IMR-90 (cell line): Measurements from ENCODE around the gene DNAH9. TPM values are rescaled to one million over a fixed set of nuclear protein-coding genes. Genes with fewer than 3 reads are reported as not detected.

Experiments used
- ATAC-seq: fragments of 200-7000 bp; cut with Tn5 transposase; 2 replicates; pipeline ENCODE4 v1.9.1; 2020; ENCODE audit warnings: low read depth, mild to moderate bottlenecking, moderate library complexity
- BruUV-seq: library from RNA; stranded (reverse); fragments of 400-500 nt; replicated peaks from 2 replicates; lab custom pipeline; 2021; lab: Mats Ljungman, UMichigan
- CTCF ChIA-PET: fragments of 300-600 bp; formaldehyde crosslinking; extraction: SDS; loops from one replicate; lab custom pipeline; 2021; ENCODE audit warnings: antibody characterized with exemption; lab: Yijun Ruan, JAX
- POLR2A ChIA-PET: fragments of 300-600 bp; sonication (Branson Sonifier 250); formaldehyde crosslinking; loops from one replicate; lab custom pipeline; 2022; ENCODE audit warnings: antibody characterized with exemption; ENCODE audit not compliant: unreplicated experiment; lab: Charles Lee
- DNase-seq: peaks from one replicate; pipeline ENCODE4 v3.0.0; 2013
- H2AFZ ChIP-seq: replicated peaks from 2 replicates; pipeline ENCODE3; 2013; ENCODE audit warnings: low read length, mild to moderate bottlenecking; ENCODE audit not compliant: poor library complexity
- H2AK5ac ChIP-seq: 2 replicates; pipeline ENCODE4 v1.6.1; 2013; ENCODE audit warnings: low read depth, low read length, inconsistent platforms
- H2AK9ac ChIP-seq: replicated peaks from 2 replicates; pipeline ENCODE3; 2013; ENCODE audit warnings: mild to moderate bottlenecking, low read depth, low read length, moderate library complexity; ENCODE audit not compliant: poor library complexity
- H2BK120ac ChIP-seq: 2 replicates; pipeline ENCODE4 v1.6.1; 2013; ENCODE audit warnings: low read depth, low read length, inconsistent platforms
- H2BK15ac ChIP-seq: 3 replicates; pipeline ENCODE4 v1.6.1; 2013; ENCODE audit warnings: low read depth, low read length, inconsistent platforms
- H2BK20ac ChIP-seq: 2 replicates; pipeline ENCODE4 v1.6.1; 2013; ENCODE audit warnings: low read depth, mild to moderate bottlenecking, inconsistent platforms, low read length, moderate library complexity
- H2BK5ac ChIP-seq: 2 replicates; pipeline ENCODE4 v1.6.1; 2013; ENCODE audit warnings: mild to moderate bottlenecking, low read depth, low read length, inconsistent platforms; ENCODE audit not compliant: poor library complexity, severe bottlenecking
- H3K14ac ChIP-seq: replicated peaks from 2 replicates; pipeline ENCODE4 v1.6.1; 2013; ENCODE audit warnings: low read depth, low read length, inconsistent platforms
- H3K18ac ChIP-seq: 2 replicates; pipeline ENCODE4 v1.6.1; 2013; ENCODE audit warnings: low read depth, low read length, control low read depth
- H3K23ac ChIP-seq: 2 replicates; pipeline ENCODE4 v1.6.1; 2013; ENCODE audit warnings: low read depth, low read length, inconsistent platforms
- H3K27ac ChIP-seq: 2 replicates; pipeline ENCODE4 v1.5.1; 2013; ENCODE audit warnings: mild to moderate bottlenecking, control low read depth, low read length; ENCODE audit not compliant: insufficient read depth
- H3K27me3 ChIP-seq: 2 replicates; pipeline ENCODE4 v1.6.1; 2013; ENCODE audit warnings: low read length; ENCODE audit not compliant: control insufficient read depth, insufficient read depth
- H3K36me3 ChIP-seq: 2 replicates; pipeline ENCODE4 v1.6.1; 2013; ENCODE audit warnings: low read length, mixed read lengths; ENCODE audit not compliant: control insufficient read depth, insufficient read depth
- H3K4ac ChIP-seq: 2 replicates; pipeline ENCODE4 v1.6.1; 2013; ENCODE audit warnings: low read depth, low read length, inconsistent platforms
- H3K4me1 ChIP-seq: 2 replicates; pipeline ENCODE4 v1.6.1; 2013; ENCODE audit warnings: low read length, mixed read lengths; ENCODE audit not compliant: control insufficient read depth, insufficient read depth
- H3K4me2 ChIP-seq: 2 replicates; pipeline ENCODE4 v1.6.1; 2013; ENCODE audit warnings: low read depth, mild to moderate bottlenecking, control low read depth, low read length, moderate library complexity
- H3K4me3 ChIP-seq: 2 replicates; pipeline ENCODE4 v1.5.1; 2013; ENCODE audit warnings: low read depth, mild to moderate bottlenecking, control low read depth, low read length, moderate library complexity; ENCODE audit not compliant: insufficient read depth
- H3K56ac ChIP-seq: 2 replicates; pipeline ENCODE4 v1.6.1; 2013; ENCODE audit warnings: low read length, inconsistent platforms; ENCODE audit not compliant: insufficient read depth; ENCODE audit errors: extremely low read depth
- H3K79me1 ChIP-seq, 2 experiments: 2 replicates each; pipeline ENCODE4 v1.6.1; 2013; ENCODE audit warnings: low read length in 2 of 2, inconsistent platforms in 1 of 2, low read depth in 1 of 2
- H3K9ac ChIP-seq: 2 replicates; pipeline ENCODE4 v1.6.1; 2013; ENCODE audit warnings: low read depth, low read length, control low read depth
- H3K9me1 ChIP-seq: 2 replicates; pipeline ENCODE4 v1.6.1; 2013; ENCODE audit warnings: low read length, inconsistent platforms; ENCODE audit not compliant: insufficient read depth
- H3K9me3 ChIP-seq: 2 replicates; pipeline ENCODE4 v1.6.1; 2013; ENCODE audit warnings: low read length; ENCODE audit not compliant: control insufficient read depth, insufficient read depth
- H4K20me1 ChIP-seq: 2 replicates; pipeline ENCODE4 v1.6.1; 2013; ENCODE audit warnings: low read length, inconsistent platforms; ENCODE audit not compliant: insufficient read depth
- H4K5ac ChIP-seq: 2 replicates; pipeline ENCODE4 v1.6.1; 2013; ENCODE audit warnings: mild to moderate bottlenecking, low read depth, low read length, control low read depth
- H4K8ac ChIP-seq, 2 experiments: 2 replicates each; pipeline ENCODE4 v1.6.1; 2013; ENCODE audit warnings: low read depth in 2 of 2, low read length in 2 of 2, control low read depth in 1 of 2, inconsistent platforms in 1 of 2
- H4K91ac ChIP-seq: 2 replicates; pipeline ENCODE4 v1.6.1; 2013; ENCODE audit warnings: low read depth, low read length, inconsistent platforms; ENCODE audit not compliant: insufficient read depth
- MAZ ChIP-seq: IDR thresholded peaks from 2 replicates; pipeline ENCODE4 v1.6.1; 2012; ENCODE audit warnings: low read depth, mild to moderate bottlenecking, low read length, improper control_type of control experiment, moderate library complexity, borderline replicate concordance
- RAD21 ChIP-seq: IDR thresholded peaks from 2 replicates; pipeline ENCODE4 v1.6.1; 2012; ENCODE audit warnings: low read length, improper control_type of control experiment
- WGBS, 2 experiments: methylation state at CpG; one replicate each; pipeline versions ENCODE4 v1.1.5 to v1.1.7; 2013; ENCODE audit warnings: missing lambda C conversion rate in 2 of 2; ENCODE audit not compliant: insufficient read length in 1 of 2; ENCODE audit errors: extremely low coverage in 2 of 2; 5-methylcytosine and 5-hydroxymethylcytosine counted together
- dilution Hi-C: fragments of 300-500 bp; cut with HindIII; formaldehyde crosslinking; loops from one replicate; pipeline ENCODE4 v1.14.3; 2018; ENCODE audit warnings: low sequenced_read_pairs; ENCODE audit not compliant: unreplicated experiment
- in situ Hi-C: fragments of 300-500 bp; cut with MboI; formaldehyde crosslinking; loops from 3 replicates; pipeline ENCODE4 v1.14.3; 2019; ENCODE audit warnings: low sequenced_read_pairs, inconsistent platforms, mixed read lengths
- intact Hi-C: fragments of 100-400 bp; cut with micrococcal nuclease; formaldehyde crosslinking; loops from 2 replicates; pipeline ENCODE4 v1.10.0; 2022
- polyA plus RNA-seq, 3 experiments: library from polyadenylated mRNA; depleted of rRNA; stranded (reverse); fragments of >200 nt; gene quantifications; 2 replicates each; pipeline ENCODE4 v1.2.3, GENCODE V29; 2012; ENCODE audit warnings: low replicate concordance in 1 of 3
- total RNA-seq: library from RNA; depleted of rRNA; stranded (reverse); fragments of >200 nt; gene quantifications from 2 replicates; pipeline ENCODE4 v1.2.3, GENCODE V29; 2012

DNAH9 gene
- total and polyA plus RNA-seq, 2 of the 4 experiments (the other 2 are of a cell fraction), result not detected

DNA sequence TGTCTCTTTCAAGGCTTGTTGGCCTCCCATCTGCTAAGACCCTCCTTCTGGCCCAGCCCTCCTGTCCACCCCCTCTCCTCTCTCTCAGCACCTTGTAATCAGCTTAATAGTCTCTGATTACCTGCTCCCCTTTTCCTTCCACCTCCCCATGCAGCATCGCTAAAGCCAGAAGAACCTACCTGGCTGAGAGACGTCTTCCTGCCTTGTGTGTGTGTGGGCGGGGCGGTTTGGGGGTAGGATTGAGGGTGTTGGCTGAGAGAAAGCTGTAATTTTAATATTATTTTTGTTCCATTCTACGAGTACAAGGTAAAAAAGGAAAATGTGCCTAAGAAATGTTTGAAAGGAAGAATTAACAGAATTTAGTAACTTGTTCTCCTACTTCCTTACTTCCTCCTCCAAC is 3.4 kb downstream of the DNAH9 start:
- Histone ChIP-seq H2BK15ac (no peak overlapping the region), H3K4me2 (no peak overlapping the region), H3K14ac (no peak overlapping the region), H3K36me3 (no peaks in the 10 kb centered on the region), H2AFZ (no peak overlapping the region), H3K18ac (no peak overlapping the region), H3K27ac (no peak overlapping the region), H3K9me1 (no peaks in the 10 kb centered on the region), H2BK120ac (no peak overlapping the region), H3K27me3 (no peaks in the 10 kb centered on the region), H2AK5ac (no peak overlapping the region), H3K9ac (no peak overlapping the region), H4K91ac (no peak overlapping the region), H3K56ac (no peak overlapping the region), H2BK5ac (no peak overlapping the region), H3K9me3 (peaks cover 19% of the 10 kb centered on the region), H3K23ac (no peak overlapping the region), H3K79me1 (no peaks in the 10 kb centered on the region), H2AK9ac (no peak overlapping the region), H3K4me1 (no peaks in the 10 kb centered on the region), H4K8ac (no peak overlapping the region), H4K20me1 (no peaks in the 10 kb centered on the region), H2BK20ac (no peak overlapping the region), H3K4me3 (no peak overlapping the region), H4K5ac (no peak overlapping the region), H3K4ac (no peak overlapping the region)
- in situ Hi-C loops, result no loop called here
- POLR2A ChIA-PET, result no interaction called here
- BruUV-seq, result no TSS peak
- TF ChIP-seq MAZ, result no peak
- no peak for TF ChIP-seq RAD21
- intact Hi-C loops, result no loop called here
- WGBS, 2 experiments, result no CpG with 5 or more reads among the region's 5 CpGs
- ATAC-seq, result no peak
- CTCF ChIA-PET, result no interaction called here
- DNase-seq, result no peak
- dilution Hi-C loops, result no loop called here
